GM10266 (cell line): Measurements from ENCODE around the gene AIM2.
"Not testable (repeated sequence)": the region's sequence is repeated elsewhere in the genome, so short reads cannot be mapped to it uniquely, and the experiment has no call there.

Experiments used
- DNase-seq: peaks from one replicate; pipeline ENCODE4 v3.0.0; 2012; ENCODE audit errors: extremely low spot score
- TF ChIP-seq, protein P1 (sequence below): IDR thresholded peaks from 2 replicates; pipeline ENCODE4 v1.5.1; 2012; ENCODE audit warnings: mild to moderate bottlenecking, low read depth; ENCODE audit not compliant: control insufficient read depth, insufficient read depth; ENCODE audit errors: missing control alignments

The AIM2 gene

DNA sequence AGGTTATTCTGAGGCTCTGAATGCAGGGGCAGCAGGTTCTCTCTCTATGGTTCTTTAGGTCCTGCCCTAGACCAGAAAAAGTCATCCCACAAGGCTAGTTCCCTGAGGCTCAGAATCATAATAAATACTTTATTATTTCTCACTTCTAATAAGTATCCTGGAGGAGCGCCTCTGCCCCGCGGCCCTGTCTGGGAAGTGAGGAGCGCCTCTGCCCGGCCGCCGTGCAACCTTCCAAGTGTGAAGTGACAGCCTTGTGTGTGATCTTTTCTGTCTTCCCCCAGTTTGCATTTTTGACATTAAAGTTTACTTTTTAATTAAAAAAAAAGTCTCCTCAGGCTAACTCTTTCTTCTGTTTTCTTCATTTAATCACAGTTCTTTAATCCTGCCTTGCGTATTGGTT lies 11.5 kb downstream of the AIM2 start:
- TF ChIP-seq, protein P1, sequence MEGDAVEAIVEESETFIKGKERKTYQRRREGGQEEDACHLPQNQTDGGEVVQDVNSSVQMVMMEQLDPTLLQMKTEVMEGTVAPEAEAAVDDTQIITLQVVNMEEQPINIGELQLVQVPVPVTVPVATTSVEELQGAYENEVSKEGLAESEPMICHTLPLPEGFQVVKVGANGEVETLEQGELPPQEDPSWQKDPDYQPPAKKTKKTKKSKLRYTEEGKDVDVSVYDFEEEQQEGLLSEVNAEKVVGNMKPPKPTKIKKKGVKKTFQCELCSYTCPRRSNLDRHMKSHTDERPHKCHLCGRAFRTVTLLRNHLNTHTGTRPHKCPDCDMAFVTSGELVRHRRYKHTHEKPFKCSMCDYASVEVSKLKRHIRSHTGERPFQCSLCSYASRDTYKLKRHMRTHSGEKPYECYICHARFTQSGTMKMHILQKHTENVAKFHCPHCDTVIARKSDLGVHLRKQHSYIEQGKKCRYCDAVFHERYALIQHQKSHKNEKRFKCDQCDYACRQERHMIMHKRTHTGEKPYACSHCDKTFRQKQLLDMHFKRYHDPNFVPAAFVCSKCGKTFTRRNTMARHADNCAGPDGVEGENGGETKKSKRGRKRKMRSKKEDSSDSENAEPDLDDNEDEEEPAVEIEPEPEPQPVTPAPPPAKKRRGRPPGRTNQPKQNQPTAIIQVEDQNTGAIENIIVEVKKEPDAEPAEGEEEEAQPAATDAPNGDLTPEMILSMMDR: no peak

DNA sequence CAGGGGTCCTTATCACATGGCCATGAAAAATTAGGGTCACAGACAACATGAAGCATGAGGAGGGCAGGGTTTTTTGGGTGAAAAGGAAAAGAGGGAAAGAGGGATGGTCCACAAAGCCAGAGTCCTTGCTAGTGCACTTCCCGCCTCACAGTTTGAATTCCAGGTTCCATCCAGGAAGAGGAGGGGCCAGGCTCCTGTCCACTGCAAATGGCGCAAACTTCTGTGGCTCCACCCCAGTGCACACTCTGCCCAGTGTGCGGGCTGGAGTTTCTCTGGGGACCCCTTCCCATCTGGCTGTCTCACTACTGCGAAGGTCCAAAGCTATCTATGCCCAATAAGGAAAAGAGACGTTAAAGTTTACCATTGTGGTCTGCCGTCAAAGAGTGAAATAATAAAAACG lies 17.8 kb downstream of the AIM2 start:
- TF ChIP-seq, protein P1: no peak
- DNase-seq: no peak

More for the DNA sequence above, 11.5 kb downstream of the AIM2 start:
- no peak for DNase-seq

DNA sequence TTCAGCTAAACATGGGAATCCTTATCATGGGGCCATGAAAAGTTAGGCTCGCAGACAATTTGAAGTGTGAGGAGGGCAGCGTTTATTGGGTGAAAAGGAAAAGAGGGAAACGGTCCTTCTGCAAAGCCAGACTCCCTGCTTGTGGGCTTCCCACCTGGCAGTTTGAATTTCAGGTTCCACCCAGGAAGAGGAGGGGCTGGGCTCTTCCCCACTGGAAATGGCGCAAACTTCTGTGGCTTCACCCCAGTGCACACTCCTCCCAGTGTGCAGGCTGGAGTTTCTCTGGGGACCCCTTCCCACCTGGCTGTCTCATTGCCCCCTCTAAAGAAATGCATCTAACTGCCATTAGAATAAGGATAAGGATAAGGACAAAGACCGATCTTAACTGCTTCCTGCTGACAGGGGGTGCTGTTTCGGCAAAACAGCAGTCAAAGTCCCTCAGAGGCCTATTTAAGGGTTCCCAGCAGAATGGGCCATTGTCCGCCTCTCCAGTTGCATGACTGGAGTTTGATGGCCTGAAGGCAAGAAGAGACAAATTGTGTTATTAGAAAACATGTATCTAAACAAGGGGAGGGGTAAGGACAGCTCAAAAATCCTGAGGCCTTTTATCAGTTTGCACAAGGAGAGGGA lies 20.4 kb downstream of the AIM2 start:
- DNase-seq: no peak
- TF ChIP-seq, protein P1: no peak

DNA sequence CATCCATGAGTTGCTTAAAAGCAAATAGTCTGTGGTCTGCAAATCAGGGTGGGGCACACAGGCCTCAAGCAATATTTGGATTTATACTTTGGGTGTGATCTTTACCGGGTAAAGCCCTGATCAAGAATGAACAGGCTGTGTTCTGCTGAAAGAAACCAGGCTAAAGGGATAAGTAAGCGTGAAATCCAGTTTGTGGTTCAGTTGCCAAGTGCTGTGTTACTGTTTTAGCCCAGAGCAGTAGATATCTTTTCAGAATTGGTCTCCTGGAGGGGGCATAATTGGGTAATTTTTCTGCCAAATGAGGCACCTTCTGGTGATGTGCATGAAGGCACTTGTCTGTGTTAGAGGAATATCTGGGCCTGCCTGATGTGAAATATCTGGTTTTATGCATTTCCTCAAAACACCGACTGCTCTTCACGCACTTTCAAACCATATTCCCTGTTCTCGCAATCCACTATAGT lies 21.4 kb downstream of the AIM2 start:
- TF ChIP-seq, protein P1: no peak
- DNase-seq: no peak

DNA sequence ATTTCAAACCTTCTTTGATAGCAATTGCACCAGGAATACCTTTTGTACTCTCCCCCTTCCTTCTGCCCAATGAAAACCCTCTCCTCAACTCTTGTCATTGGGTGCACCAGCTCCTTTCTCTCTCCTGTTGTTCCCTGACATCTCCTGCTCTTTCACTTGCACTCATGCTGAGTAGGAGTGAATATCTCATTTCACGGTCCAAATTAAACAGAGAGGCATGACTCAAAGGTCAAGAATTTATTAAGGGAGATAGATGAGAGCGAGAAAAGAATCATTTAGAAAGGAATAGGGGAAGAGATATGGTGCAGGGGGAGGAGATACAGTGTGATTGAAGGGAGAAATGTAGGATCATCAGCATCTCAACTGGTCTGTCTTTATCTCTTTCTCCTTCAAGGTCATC lies 22.1 kb downstream of the AIM2 start:
- TF ChIP-seq, protein P1: no peak
- DNase-seq: no peak

DNA sequence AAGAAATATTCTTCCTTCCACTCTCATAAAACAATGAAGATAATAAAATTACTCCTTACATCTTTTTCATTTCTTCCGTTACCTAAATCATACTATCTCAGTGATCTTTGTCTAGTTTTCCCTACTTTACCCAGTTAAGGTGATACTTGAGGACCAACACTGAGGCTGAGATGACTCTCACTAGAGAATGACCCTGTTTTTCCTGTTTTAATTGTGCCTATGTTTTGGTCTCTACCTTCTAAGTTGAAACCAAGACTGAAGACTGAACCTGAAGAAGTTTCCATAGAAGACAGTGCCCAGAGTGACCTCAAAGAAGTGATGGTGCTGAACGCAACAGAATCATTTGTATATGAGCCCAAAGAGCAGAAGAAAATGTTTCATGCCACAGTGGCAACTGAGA lies 25.1 kb downstream of the AIM2 start:
- DNase-seq: no peak
- TF ChIP-seq, protein P1: no peak

DNA sequence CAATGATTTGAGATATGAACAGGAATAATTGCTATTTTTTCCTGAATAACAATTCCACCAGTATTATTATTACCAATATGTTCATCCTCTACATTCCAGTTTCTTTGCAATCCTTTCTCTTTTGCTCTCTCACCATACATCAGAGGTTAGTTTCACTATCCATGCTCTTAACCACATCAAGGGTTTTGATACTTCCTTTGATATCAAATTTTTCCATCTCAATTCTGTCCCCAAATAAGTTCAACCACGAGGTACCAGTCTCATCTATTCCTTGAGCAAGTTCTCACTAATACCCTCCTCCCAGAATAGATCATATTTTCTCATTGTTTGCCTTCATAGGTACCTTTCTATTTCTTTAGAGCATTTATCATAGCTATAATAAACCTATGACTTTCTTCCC lies 30.1 kb downstream of the AIM2 start:
- DNase-seq: not testable (repeated sequence)

DNA sequence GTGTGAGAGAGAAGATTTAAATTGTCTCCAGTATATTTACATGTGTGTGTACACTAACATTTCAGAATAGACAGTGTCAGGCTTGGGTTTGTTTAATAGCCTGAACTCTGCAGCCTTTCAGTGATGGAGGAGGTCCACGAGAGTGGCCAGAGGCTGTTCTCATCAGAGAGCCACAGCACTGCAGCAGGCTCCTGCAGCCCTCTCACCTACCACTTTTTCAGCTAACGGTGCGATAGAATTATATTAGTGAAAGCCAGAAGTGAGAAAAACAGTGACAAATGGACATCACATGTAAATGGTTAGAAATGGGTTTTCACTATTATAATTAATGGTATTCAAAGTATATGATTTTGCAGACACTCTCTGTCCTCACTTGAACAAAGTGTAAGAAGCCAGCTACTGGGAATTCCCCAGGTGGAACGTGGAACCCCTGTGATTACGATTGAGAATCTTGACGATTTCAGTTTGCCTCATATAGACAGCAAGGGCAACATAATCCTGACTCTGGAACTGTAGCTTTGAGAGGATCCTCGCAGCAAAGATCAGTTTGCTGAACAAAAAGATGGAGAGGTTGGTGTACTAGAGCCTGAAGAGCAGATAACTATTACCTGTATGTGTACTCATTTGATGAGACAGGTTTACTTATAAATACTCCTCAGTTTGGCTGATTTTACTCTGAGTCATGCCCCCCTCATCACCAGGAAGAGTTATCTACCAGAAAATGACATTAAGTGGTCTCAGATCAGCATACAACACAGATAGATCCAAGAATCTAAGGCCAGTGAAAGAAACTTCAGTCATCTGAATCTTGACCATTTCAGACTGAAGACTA lies 35.5 kb downstream of the AIM2 start:
- DNase-seq: peak; percentile 12
- TF ChIP-seq, protein P1: no peak
